Mammary epithelial cell (primary cell): Measurements from ENCODE around the gene CORO1A.

Experiments used
- EZH2 ChIP-seq: IDR thresholded peaks from 2 replicates; pipeline ENCODE4 v1.6.1; 2012; ENCODE audit warnings: low read length, inconsistent platforms, borderline replicate concordance
- TF ChIP-seq, protein P1 (sequence below), 2 donors: IDR thresholded peaks in 1 of 2; conservative IDR thresholded peaks in 1 of 2; 2 replicates each; pipeline ENCODE4 v1.5.1; 2011 to 2012; ENCODE audit warnings: inconsistent platforms in 2 of 2, low read length in 2 of 2, mild to moderate bottlenecking in 2 of 2, control low read depth in 1 of 2, low read depth in 1 of 2; ENCODE audit not compliant: insufficient read depth in 1 of 2; ENCODE audit errors: extremely low read depth in 1 of 2

DNA sequence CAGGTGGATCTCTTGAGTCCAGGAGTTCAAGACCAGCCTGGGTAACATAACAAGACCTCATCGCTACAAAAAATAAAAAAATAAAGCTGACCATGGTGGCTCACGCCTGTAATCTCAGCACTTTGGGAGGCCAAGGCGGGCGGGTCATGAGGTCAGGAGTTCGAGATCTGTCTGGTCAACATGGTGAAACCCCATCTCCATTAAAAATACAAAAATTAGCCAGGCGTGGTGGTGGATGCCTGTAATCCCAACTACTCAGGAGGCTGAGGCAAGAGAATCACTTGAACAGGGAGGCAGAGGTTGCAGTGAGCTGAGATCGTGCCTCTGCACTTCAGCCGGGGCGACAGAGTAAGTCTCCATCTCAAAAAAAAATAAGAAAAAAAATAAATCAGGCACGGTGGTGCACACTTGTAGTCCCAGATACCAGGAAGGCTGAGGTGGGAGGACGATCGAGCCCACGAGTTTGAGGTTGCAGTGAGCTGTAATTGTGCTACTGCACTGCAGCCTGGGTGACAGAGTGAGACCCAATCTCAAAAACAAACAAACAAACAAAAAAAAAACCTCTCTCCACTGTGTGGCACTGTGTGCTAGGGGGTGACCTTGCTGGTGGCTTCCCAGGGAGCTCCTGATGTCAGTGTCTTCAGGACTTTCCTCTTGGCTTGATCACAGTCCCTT lies 40.6 kb upstream of the CORO1A start:
- TF ChIP-seq, protein P1, sequence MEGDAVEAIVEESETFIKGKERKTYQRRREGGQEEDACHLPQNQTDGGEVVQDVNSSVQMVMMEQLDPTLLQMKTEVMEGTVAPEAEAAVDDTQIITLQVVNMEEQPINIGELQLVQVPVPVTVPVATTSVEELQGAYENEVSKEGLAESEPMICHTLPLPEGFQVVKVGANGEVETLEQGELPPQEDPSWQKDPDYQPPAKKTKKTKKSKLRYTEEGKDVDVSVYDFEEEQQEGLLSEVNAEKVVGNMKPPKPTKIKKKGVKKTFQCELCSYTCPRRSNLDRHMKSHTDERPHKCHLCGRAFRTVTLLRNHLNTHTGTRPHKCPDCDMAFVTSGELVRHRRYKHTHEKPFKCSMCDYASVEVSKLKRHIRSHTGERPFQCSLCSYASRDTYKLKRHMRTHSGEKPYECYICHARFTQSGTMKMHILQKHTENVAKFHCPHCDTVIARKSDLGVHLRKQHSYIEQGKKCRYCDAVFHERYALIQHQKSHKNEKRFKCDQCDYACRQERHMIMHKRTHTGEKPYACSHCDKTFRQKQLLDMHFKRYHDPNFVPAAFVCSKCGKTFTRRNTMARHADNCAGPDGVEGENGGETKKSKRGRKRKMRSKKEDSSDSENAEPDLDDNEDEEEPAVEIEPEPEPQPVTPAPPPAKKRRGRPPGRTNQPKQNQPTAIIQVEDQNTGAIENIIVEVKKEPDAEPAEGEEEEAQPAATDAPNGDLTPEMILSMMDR (conservative IDR thresholded peaks at IDR 0.05 in 1 of 2, IDR thresholded peaks at IDR 0.05 in 1 of 2; ENCODE audit: extremely low read depth in 1 of 2, insufficient read depth in 1 of 2, low read depth in 1 of 2, low read length in 2 of 2), result peak in 1 of 2 donors; percentile 25
- TF ChIP-seq EZH2, result no peak
